MCF 10A (cell line): ENCODE results near the gene E2F8. TPM values are rescaled to one million over a fixed set of nuclear protein-coding genes. Genes with fewer than 3 reads are reported as not detected.

Experiments
- BruUV-seq: library from RNA; stranded (reverse); fragments of 400-500 nt; replicated peaks from 2 replicates; lab custom pipeline; 2021; lab: Mats Ljungman, UMichigan
- CTCF ChIA-PET: fragments of 300-600 bp; sonication (Branson Sonifier 250); formaldehyde crosslinking; extraction: SDS; loops from one replicate; lab custom pipeline; 2021; ENCODE audit warnings: antibody characterized with exemption, inconsistent platforms; lab: Yijun Ruan, JAX
- POLR2A ChIA-PET: fragments of 300-600, 350-650 bp; sonication (Branson Sonifier 250); formaldehyde crosslinking; extraction: SDS; loops from one replicate; lab custom pipeline; 2020; ENCODE audit warnings: antibody characterized with exemption, inconsistent platforms; lab: Yijun Ruan, JAX
- DNase-seq: peaks from one replicate; pipeline ENCODE4 v3.0.0-alpha.2; 2018; ENCODE audit not compliant: unreplicated experiment
- H3K27ac Mint-ChIP-seq: one replicate; pipeline ENCODE4 v1.8.0; 2022; ENCODE audit warnings: mild to moderate bottlenecking, low read depth, mixed read lengths; ENCODE audit not compliant: unreplicated experiment
- H3K27me3 Mint-ChIP-seq: one replicate; pipeline ENCODE4 v1.8.0; 2022; ENCODE audit warnings: mixed read lengths; ENCODE audit not compliant: insufficient read depth, unreplicated experiment
- H3K36me3 Mint-ChIP-seq: one replicate; pipeline ENCODE4 v1.8.0; 2022; ENCODE audit warnings: mild to moderate bottlenecking, moderate library complexity, mixed read lengths; ENCODE audit not compliant: insufficient read depth, unreplicated experiment
- H3K4me1 Mint-ChIP-seq: one replicate; pipeline ENCODE4 v1.8.0; 2022; ENCODE audit warnings: mixed read lengths; ENCODE audit not compliant: insufficient read depth, unreplicated experiment
- H3K4me3 Mint-ChIP-seq: one replicate; pipeline ENCODE4 v1.8.0; 2022; ENCODE audit warnings: mild to moderate bottlenecking, moderate library complexity, mixed read lengths; ENCODE audit not compliant: unreplicated experiment
- H3K9me3 Mint-ChIP-seq: one replicate; pipeline ENCODE4 v1.8.0; 2022; ENCODE audit warnings: mixed read lengths; ENCODE audit not compliant: unreplicated experiment
- CTCF ChIP-seq: fragments of 200-600 bp; IDR thresholded peaks from one replicate; pipeline ENCODE4 v1.8.0; 2022; ENCODE audit warnings: antibody characterized with exemption, mild to moderate bottlenecking; ENCODE audit not compliant: unreplicated experiment
- intact Hi-C: fragments of 100-400 bp; cut with micrococcal nuclease; formaldehyde crosslinking; loops from 2 replicates; pipeline ENCODE4 v1.14.1; 2022
- total RNA-seq: library from RNA; stranded (reverse); gene quantifications from 2 replicates; pipeline ENCODE4 v1.2.3, GENCODE V29; 2022

Gene E2F8
- total RNA-seq, 1 experiment from 2014 or later, result 1.2 TPM

GRCh38 chr11:19229671-19230070 is 11.1 kb downstream of the E2F8 start:
- intact Hi-C loops, result no loop called here
- no peaks in the 10 kb centered on the region for H3K36me3 Mint-ChIP-seq
- no TSS peak for BruUV-seq
- no peak for TF ChIP-seq CTCF
- no peak for DNase-seq
- ChIA-PET POLR2A (interaction anchor here (1.4 to 1.6 kb wide), 2 partner anchors 9 to 15 kb away, joined by 3 to 4 read pairs; no protein-coding TSS in a partner anchor), CTCF (interaction anchor here (0.6 to 1.4 kb wide), 3 partner anchors 157 to 513 kb away, joined by 3 to 5 read pairs (median 3); no protein-coding TSS in a partner anchor)
- peak overlapping the region; percentile 59 for H3K27ac Mint-ChIP-seq
- H3K27me3 Mint-ChIP-seq, result no peaks in the 10 kb centered on the region
- H3K4me3 Mint-ChIP-seq, result no peak overlapping the region
- peaks cover 8% of the 10 kb centered on the region for H3K4me1 Mint-ChIP-seq
- no peaks in the 10 kb centered on the region for H3K9me3 Mint-ChIP-seq

- no peak for TF ChIP-seq CTCF
- DNase-seq, result no peak
- H3K27ac Mint-ChIP-seq, result no peak overlapping the region
- intact Hi-C loops, result no loop called here
- no TSS peak for BruUV-seq
- no peaks in the 10 kb centered on the region for H3K36me3 Mint-ChIP-seq
- H3K4me1 Mint-ChIP-seq, result peaks cover 8% of the 10 kb centered on the region
- CTCF ChIA-PET, result no interaction called here
- POLR2A ChIA-PET, result no interaction called here
- no peaks in the 10 kb centered on the region for H3K27me3 Mint-ChIP-seq
- no peak overlapping the region for H3K4me3 Mint-ChIP-seq
- no peaks in the 10 kb centered on the region for H3K9me3 Mint-ChIP-seq
Observed at GRCh38 chr11:19228968-19229367, 11.8 kb downstream of the E2F8 start.

GRCh38 chr11:19226378-19227195 is 14.2 kb downstream of the E2F8 start:
- no peak for DNase-seq
- ChIA-PET CTCF (interaction anchor here (0.6 to 0.7 kb wide), 3 partner anchors 28 to 925 kb away, joined by 3 to 4 read pairs (median 4); no protein-coding TSS in a partner anchor), POLR2A (interaction anchor here (0.6 to 1.3 kb wide), 2 partner anchors 9 to 158 kb away, joined by 4 to 5 read pairs; no protein-coding TSS in a partner anchor)
- intact Hi-C loops, result no loop called here
- H3K27ac Mint-ChIP-seq, result no peak overlapping the region
- no peaks in the 10 kb centered on the region for H3K9me3 Mint-ChIP-seq
- H3K4me1 Mint-ChIP-seq, result no peaks in the 10 kb centered on the region
- TF ChIP-seq CTCF, result no peak
- no peaks in the 10 kb centered on the region for H3K27me3 Mint-ChIP-seq
- no peak overlapping the region for H3K4me3 Mint-ChIP-seq
- no peaks in the 10 kb centered on the region for H3K36me3 Mint-ChIP-seq
- no TSS peak for BruUV-seq

- no peak for DNase-seq
- Mint-ChIP-seq H3K27me3 (no peaks in the 10 kb centered on the region), H3K4me1 (no peaks in the 10 kb centered on the region), H3K4me3 (no peak overlapping the region), H3K27ac (no peak overlapping the region), H3K9me3 (no peaks in the 10 kb centered on the region), H3K36me3 (no peaks in the 10 kb centered on the region)
- intact Hi-C loops, result no loop called here
- no TSS peak for BruUV-seq
- ChIA-PET CTCF (interaction anchor here (0.9 kb wide), 1 partner anchor 903 kb away, joined by 3 read pairs; no protein-coding TSS in a partner anchor), POLR2A (no interaction called here)
- no peak for TF ChIP-seq CTCF
Observed at GRCh38 chr11:19225581-19225980, 15.2 kb downstream of the E2F8 start.
